A673 (cell line): ENCODE results near the gene HOXA13.

Source experiments
- EZH2 ChIP-seq: fragments of 200-600 bp; sonication (generic); IDR thresholded peaks from 2 replicates; pipeline ENCODE4 v1.6.1; 2017; ENCODE audit warnings: borderline replicate concordance, low read depth, mild to moderate bottlenecking, mixed read lengths, antibody characterized with exemption, low read length; ENCODE audit not compliant: poor library complexity, severe bottlenecking
- TF ChIP-seq, protein P1 (sequence below): fragments of 300-800, 200-600 bp; sonication (generic); conservative IDR thresholded peaks from 2 replicates; pipeline ENCODE4 v1.5.1; 2017; ENCODE audit warnings: low read depth, mild to moderate bottlenecking, antibody characterized with exemption, low read length, moderate library complexity, mixed read lengths

- TF ChIP-seq, protein P1, sequence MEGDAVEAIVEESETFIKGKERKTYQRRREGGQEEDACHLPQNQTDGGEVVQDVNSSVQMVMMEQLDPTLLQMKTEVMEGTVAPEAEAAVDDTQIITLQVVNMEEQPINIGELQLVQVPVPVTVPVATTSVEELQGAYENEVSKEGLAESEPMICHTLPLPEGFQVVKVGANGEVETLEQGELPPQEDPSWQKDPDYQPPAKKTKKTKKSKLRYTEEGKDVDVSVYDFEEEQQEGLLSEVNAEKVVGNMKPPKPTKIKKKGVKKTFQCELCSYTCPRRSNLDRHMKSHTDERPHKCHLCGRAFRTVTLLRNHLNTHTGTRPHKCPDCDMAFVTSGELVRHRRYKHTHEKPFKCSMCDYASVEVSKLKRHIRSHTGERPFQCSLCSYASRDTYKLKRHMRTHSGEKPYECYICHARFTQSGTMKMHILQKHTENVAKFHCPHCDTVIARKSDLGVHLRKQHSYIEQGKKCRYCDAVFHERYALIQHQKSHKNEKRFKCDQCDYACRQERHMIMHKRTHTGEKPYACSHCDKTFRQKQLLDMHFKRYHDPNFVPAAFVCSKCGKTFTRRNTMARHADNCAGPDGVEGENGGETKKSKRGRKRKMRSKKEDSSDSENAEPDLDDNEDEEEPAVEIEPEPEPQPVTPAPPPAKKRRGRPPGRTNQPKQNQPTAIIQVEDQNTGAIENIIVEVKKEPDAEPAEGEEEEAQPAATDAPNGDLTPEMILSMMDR: no peak
- TF ChIP-seq EZH2: no peak
These were observed 33.8 kb downstream of the HOXA13 start for GRCh38 chr7:27165996-27166530.
